Epithelial cell of proximal tubule (primary cell): Measurements from ENCODE around the gene PTPN3. TPM values are rescaled to one million over a fixed set of nuclear protein-coding genes. Genes with fewer than 3 reads are reported as not detected.
"Not testable (repeated sequence)": the region's sequence is repeated elsewhere in the genome, so short reads cannot be mapped to it uniquely, and the experiment has no call there.

ENCODE experiments used
- DNase-seq: peaks from one replicate; pipeline ENCODE4 v3.0.0-alpha.2; 2011; ENCODE audit warnings: low read depth
- H3K4me3 ChIP-seq: 2 replicates; pipeline ENCODE4 v1.5.1; 2011; ENCODE audit warnings: low read depth, mild to moderate bottlenecking, low read length
- CTCF ChIP-seq: conservative IDR thresholded peaks from 2 replicates; pipeline ENCODE4 v1.5.1; 2012; ENCODE audit warnings: low read depth, mild to moderate bottlenecking, low read length
- total RNA-seq: library from RNA; depleted of rRNA; stranded (reverse); fragments of >200 nt; gene quantifications from 2 replicates; pipeline ENCODE4 v1.2.3, GENCODE V29; 2015

Gene PTPN3
- total RNA-seq, 1 donor from 2014 or later = 53.0 TPM

DNA sequence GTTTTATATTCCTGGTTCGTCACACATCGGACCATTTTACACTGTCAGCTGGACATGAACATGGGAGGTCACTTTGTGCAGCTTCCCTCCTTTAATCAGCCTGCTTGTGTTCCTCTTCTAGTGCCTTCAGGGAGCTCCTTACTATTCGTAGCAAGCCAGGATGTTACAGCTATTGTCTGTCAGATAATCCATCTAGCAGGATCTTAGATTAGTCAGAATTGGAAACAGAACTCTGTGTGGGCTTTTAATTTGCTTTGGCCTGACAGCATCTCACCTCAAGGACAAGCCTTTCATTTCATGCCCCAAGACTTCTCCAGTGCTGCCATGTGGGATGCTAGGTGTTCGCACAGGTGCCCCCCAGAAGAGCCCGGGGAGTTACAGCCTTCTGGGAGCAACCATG, 147.1 kb downstream of the PTPN3 start:
- TF ChIP-seq CTCF = no peak
- DNase-seq = no peak
- no peak overlapping the region for H3K4me3 ChIP-seq

DNA sequence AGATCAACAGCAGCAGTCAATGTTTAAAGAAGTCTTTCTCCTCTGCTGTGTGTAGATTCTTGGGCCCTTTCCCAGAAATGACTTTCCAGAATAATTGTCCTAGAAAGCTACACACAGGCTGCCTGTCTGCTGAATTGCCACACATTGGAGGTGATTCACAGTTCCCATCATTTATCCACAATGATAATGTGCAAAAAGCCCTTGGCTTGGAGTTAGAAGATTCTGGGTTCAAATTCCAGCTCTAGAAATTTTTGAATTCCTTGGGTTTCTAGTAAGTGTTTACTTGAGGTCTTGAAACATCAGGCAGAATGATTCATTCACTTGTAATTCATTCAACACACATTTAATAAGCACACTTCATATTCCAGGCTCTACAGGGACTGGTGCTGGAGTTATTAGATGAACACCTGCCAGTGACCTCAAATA, 148.7 kb downstream of the PTPN3 start:
- no peak overlapping the region for H3K4me3 ChIP-seq
- DNase-seq = peak; percentile 74
- TF ChIP-seq CTCF = no peak

DNA sequence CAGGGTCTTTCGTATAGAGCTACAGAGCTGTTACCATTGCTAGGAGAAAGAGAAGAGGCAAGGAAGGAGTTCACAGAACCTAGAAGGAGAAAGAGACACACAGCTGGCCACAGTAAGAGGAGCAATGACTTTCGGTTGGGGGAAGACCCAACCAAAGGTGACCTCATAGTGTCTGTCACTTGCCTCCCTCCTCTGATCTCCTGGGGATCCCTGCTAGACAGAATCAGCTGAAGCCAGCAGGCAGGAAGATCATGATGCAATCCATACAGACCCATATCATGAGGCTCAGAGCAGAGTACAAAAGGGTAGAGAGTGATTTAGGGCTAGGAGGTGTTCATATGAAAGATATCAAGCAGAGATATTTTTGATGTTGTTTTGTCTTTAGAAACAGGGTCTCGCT, 151.2 kb downstream of the PTPN3 start:
- no peak overlapping the region for H3K4me3 ChIP-seq
- no peak for DNase-seq
- no peak for TF ChIP-seq CTCF

DNA sequence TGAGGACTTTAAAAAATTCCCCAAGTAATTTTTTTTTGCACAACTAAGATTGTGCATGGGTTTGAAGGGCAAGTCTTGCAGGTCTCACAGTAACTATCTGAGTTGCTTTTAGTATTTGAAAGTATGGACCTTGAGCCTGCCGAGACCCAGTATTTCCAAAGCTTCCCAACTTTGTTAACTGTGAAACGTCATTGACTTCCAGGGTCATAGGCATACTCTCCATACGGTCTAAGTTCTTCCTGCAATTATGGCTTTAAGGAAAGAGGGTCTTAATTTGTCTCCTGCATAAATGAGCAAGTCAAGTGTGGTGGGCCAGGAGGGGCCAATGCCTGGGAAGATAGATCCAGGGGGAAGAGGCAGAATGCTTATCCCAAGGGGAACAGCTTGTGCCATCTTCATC, 153.2 kb downstream of the PTPN3 start:
- DNase-seq = no peak
- no peak for TF ChIP-seq CTCF
- no peak overlapping the region for H3K4me3 ChIP-seq

DNA sequence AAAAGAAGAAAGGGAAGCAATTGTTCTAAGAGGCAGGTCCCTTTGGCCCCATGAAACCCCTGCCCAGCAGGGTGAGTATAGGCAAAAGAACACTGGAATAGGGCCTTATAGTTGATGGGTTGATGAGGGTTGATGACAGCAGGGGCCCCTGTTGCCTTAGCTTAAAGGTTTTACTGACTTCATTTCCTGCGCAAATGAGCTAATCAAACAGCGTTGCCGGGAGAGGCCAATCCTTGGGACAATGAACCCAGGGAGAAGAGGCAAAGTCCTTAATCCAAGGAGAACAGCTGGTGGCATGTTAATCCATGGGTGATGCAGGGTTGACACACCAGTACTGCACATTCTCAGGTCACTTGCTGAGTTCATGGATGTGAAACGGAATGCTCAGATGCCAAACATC, 155.2 kb downstream of the PTPN3 start:
- no peak for DNase-seq
- TF ChIP-seq CTCF = no peak
- no peak overlapping the region for H3K4me3 ChIP-seq

DNA sequence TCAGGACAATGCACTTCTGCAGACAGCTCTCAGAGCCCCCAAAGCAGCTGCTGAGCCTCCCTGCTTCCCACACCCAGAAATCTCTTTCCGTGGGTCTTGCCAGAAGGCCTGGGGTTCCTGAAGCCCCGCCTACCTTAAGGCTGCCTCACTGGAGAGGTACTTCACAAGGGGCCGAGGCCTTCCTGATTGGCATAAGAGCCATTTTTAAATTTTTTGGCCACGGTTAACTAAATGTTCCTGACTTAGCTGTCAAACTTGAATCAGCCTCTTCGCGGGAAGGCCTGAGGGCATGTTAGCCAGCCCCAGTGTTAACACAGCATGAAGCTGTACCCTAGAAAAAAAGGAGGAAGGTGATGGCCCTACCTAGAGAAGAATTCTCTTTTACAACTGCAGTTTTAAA, 156.5 kb downstream of the PTPN3 start:
- DNase-seq = no peak
- no peak for TF ChIP-seq CTCF
- H3K4me3 ChIP-seq = no peak overlapping the region

GRCh38 chr9:109340979-109341378, 157.1 kb downstream of the PTPN3 start:
- not testable (repeated sequence) for DNase-seq

DNA sequence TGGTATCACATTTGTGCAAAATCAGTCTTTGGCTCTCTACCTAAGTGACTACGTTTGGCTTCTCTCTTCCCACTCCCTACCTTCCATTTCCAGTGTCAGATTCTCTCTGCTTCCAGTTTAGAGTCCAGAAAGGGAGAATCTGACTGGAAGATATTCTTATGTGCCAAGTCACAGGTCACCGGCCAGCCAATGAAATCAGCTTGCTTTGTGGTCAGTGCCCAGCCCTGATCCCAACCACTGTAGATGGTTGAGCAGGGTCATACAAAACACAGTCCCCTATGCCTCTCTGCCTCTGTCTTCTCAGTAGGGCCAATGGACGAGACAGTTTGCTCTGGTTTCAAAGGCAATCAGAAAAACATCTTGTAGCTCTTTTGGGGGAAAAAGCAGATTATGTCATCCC, 161.7 kb downstream of the PTPN3 start:
- DNase-seq = no peak
- no peak for TF ChIP-seq CTCF
- H3K4me3 ChIP-seq = no peak overlapping the region

More at GRCh38 chr9:109340979-109341378, 157.1 kb downstream of the PTPN3 start:
- not testable (repeated sequence) for H3K4me3 ChIP-seq
